DND-41 (cell line): ENCODE data around the gene PARP1.

ENCODE experiments used
- EZH2 ChIP-seq: IDR thresholded peaks from 3 replicates; pipeline ENCODE4 v1.6.1; 2012; ENCODE audit warnings: borderline replicate concordance, low read depth, mild to moderate bottlenecking, moderate library complexity, low read length, inconsistent platforms; ENCODE audit not compliant: severe bottlenecking
- TF ChIP-seq, protein P1 (sequence below): IDR thresholded peaks from 2 replicates; pipeline ENCODE4 v1.5.1; 2012; ENCODE audit warnings: borderline replicate concordance, low read length, moderate library complexity, mild to moderate bottlenecking; ENCODE audit not compliant: poor library complexity, severe bottlenecking; ENCODE audit errors: extremely low read depth

DNA sequence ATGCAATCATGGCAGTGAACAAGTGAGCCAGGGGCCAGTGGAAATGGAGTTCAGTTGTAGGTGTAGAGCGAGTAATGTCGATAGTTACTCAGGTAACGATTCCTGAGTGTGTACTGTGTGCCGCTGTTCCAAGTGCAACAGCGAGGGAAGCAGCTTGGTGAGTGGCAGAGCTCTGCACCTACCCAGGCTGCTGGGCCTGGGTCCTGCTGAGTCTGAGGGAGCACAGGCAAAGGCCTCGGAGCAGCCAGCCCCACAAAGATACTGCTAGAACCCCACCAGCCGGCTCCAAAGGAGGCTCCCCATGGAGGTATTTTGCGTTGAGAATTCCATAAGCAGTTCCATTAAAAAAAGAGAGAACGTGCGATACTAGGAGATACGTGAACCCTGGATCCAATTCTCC, 23.2 kb downstream of the PARP1 start:
- TF ChIP-seq, protein P1, sequence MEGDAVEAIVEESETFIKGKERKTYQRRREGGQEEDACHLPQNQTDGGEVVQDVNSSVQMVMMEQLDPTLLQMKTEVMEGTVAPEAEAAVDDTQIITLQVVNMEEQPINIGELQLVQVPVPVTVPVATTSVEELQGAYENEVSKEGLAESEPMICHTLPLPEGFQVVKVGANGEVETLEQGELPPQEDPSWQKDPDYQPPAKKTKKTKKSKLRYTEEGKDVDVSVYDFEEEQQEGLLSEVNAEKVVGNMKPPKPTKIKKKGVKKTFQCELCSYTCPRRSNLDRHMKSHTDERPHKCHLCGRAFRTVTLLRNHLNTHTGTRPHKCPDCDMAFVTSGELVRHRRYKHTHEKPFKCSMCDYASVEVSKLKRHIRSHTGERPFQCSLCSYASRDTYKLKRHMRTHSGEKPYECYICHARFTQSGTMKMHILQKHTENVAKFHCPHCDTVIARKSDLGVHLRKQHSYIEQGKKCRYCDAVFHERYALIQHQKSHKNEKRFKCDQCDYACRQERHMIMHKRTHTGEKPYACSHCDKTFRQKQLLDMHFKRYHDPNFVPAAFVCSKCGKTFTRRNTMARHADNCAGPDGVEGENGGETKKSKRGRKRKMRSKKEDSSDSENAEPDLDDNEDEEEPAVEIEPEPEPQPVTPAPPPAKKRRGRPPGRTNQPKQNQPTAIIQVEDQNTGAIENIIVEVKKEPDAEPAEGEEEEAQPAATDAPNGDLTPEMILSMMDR, result no peak
- TF ChIP-seq EZH2, result no peak
